ENCODE data around the gene CEP192.
"Not testable (repeated sequence)": the region's sequence is repeated elsewhere in the genome, so short reads cannot be mapped to it uniquely, and the experiment has no call there.

Gene CEP192

GRCh38 chr18:13036622-13037320, 45.6 kb downstream of the CEP192 start:
- no peak for DNase-seq

GRCh38 chr18:13039806-13040205, 48.6 kb downstream of the CEP192 start:
- no peak for DNase-seq

GRCh38 chr18:13043066-13043465, 51.9 kb downstream of the CEP192 start:
- DNase-seq: no peak

GRCh38 chr18:13048061-13048595, 57.0 kb downstream of the CEP192 start:
- DNase-seq: no peak

GRCh38 chr18:13051159-13051558, 60.0 kb downstream of the CEP192 start:
- no peak for DNase-seq

- DNase-seq: no peak
Observed at GRCh38 chr18:13051950-13052349, 60.8 kb downstream of the CEP192 start.

- DNase-seq: no peak
Observed at GRCh38 chr18:13054336-13054735, 63.2 kb downstream of the CEP192 start.

GRCh38 chr18:13061630-13062189, 70.5 kb downstream of the CEP192 start:
- DNase-seq: no peak

- DNase-seq: no peak
Observed at GRCh38 chr18:13067124-13067523, 76.0 kb downstream of the CEP192 start.

GRCh38 chr18:13067966-13068365, 76.8 kb downstream of the CEP192 start:
- no peak for DNase-seq

- no peak for DNase-seq
Observed at GRCh38 chr18:13070460-13070859, 79.3 kb downstream of the CEP192 start.

GRCh38 chr18:13076886-13077285, 85.7 kb downstream of the CEP192 start:
- DNase-seq: no peak

GRCh38 chr18:13077473-13077872, 86.3 kb downstream of the CEP192 start:
- no peak for DNase-seq

- DNase-seq: not testable (repeated sequence)
Observed at GRCh38 chr18:13078065-13078464, 86.9 kb downstream of the CEP192 start.

GRCh38 chr18:13086906-13087305, 95.7 kb downstream of the CEP192 start:
- DNase-seq: no peak

GRCh38 chr18:13095466-13095865, 104.3 kb downstream of the CEP192 start:
- DNase-seq: no peak

- DNase-seq: no peak
Observed at GRCh38 chr18:13096232-13096631, 105.1 kb downstream of the CEP192 start.

GRCh38 chr18:13096719-13097118, 105.6 kb downstream of the CEP192 start:
- no peak for DNase-seq

GRCh38 chr18:13098104-13098503, 106.9 kb downstream of the CEP192 start:
- DNase-seq: not testable (repeated sequence)

GRCh38 chr18:13099113-13099512, 108.0 kb downstream of the CEP192 start:
- no peak for DNase-seq

GRCh38 chr18:13100942-13101658, 109.9 kb downstream of the CEP192 start:
- DNase-seq: no peak

- DNase-seq: no peak
Observed at GRCh38 chr18:13101659-13102197, 110.6 kb downstream of the CEP192 start.

- no peak for DNase-seq
Observed at GRCh38 chr18:13103366-13103765, 112.2 kb downstream of the CEP192 start.

GRCh38 chr18:13105059-13105458, 113.9 kb downstream of the CEP192 start:
- no peak for DNase-seq

Measured in GOT3 (cell line).